Urothelium cell line (cell line): ENCODE data around the gene SIX5.

Source experiments
- DNase-seq: peaks from one replicate; pipeline ENCODE4 v3.0.0; 2011; ENCODE audit warnings: low spot score, mixed read lengths
- FAIRE-seq: peaks from 2 replicates; lab custom pipeline; 2011; peaks lifted over from hg19 to GRCh38; lab: Jason Lieb, UNC

Gene SIX5

GRCh38 chr19:45777395-45777961 lies 8.4 kb upstream of the SIX5 start:
- no peak for FAIRE-seq
- no peak for DNase-seq

GRCh38 chr19:45774765-45775164 lies 5.7 kb upstream of the SIX5 start:
- DNase-seq (no peak), FAIRE-seq (no peak)

GRCh38 chr19:45773384-45773783 lies 4.3 kb upstream of the SIX5 start:
- no peak for FAIRE-seq
- DNase-seq: no peak

- no peak for FAIRE-seq
These were observed 3.9 kb upstream of the SIX5 start for GRCh38 chr19:45772912-45773311.

GRCh38 chr19:45772130-45772840 lies 3.2 kb upstream of the SIX5 start:
- DNase-seq: no peak
- no peak for FAIRE-seq

More at GRCh38 chr19:45772912-45773311, 3.9 kb upstream of the SIX5 start:
- DNase-seq: no peak

GRCh38 chr19:45771311-45771933 lies 2.4 kb upstream of the SIX5 start:
- DNase-seq: no peak

GRCh38 chr19:45770192-45771101 lies 1.4 kb upstream of the SIX5 start:
- peak; percentile 84 for DNase-seq
- FAIRE-seq: no peak

More at GRCh38 chr19:45771311-45771933, 2.4 kb upstream of the SIX5 start:
- FAIRE-seq: no peak

- DNase-seq: no peak
These were observed 754 bp upstream of the SIX5 start for GRCh38 chr19:45769821-45770191.

GRCh38 chr19:45768655-45768983 lies 433 bp downstream of the SIX5 start:
- DNase-seq: peak; percentile 40

More at GRCh38 chr19:45769821-45770191, 754 bp upstream of the SIX5 start:
- no peak for FAIRE-seq

GRCh38 chr19:45767881-45768654 lies 984 bp downstream of the SIX5 start:
- peak; percentile 50 for DNase-seq
- FAIRE-seq: peak; percentile 5

More at GRCh38 chr19:45768655-45768983, 433 bp downstream of the SIX5 start:
- no peak for FAIRE-seq

- DNase-seq (peak; percentile 76), FAIRE-seq (no peak)
These were observed 1.6 kb downstream of the SIX5 start for GRCh38 chr19:45767410-45767880.

- FAIRE-seq: no peak
- no peak for DNase-seq
These were observed 2.1 kb downstream of the SIX5 start for GRCh38 chr19:45766869-45767346.

- no peak for FAIRE-seq
- no peak for DNase-seq
These were observed 2.7 kb downstream of the SIX5 start for GRCh38 chr19:45766296-45766868.

- DNase-seq (no peak), FAIRE-seq (no peak)
These were observed 3.3 kb downstream of the SIX5 start for GRCh38 chr19:45765702-45766295.

GRCh38 chr19:45764945-45765701 lies 3.9 kb downstream of the SIX5 start:
- DNase-seq (no peak), FAIRE-seq (no peak)

- FAIRE-seq: no peak
- DNase-seq: no peak
These were observed 4.6 kb downstream of the SIX5 start for GRCh38 chr19:45764475-45764874.

- no peak for DNase-seq
- FAIRE-seq: no peak
These were observed 5.3 kb downstream of the SIX5 start for GRCh38 chr19:45763691-45764294.
